OCI-LY7 (cell line): ENCODE results near the gene SRC. TPM values are rescaled to one million over a fixed set of nuclear protein-coding genes. Genes with fewer than 3 reads are reported as not detected.

ENCODE experiments used
- BruUV-seq: library from RNA; stranded (reverse); fragments of 400-500 nt; replicated peaks from 2 replicates; lab custom pipeline; 2021; lab: Mats Ljungman, UMichigan
- CTCF ChIA-PET: fragments of 300-600 bp; sonication (Branson Sonifier 250); formaldehyde crosslinking; loops from one replicate; lab custom pipeline; 2022; ENCODE audit warnings: antibody characterized with exemption; ENCODE audit not compliant: unreplicated experiment; lab: Charles Lee
- POLR2A ChIA-PET: fragments of 300-600 bp; sonication (Branson Sonifier 250); formaldehyde crosslinking; loops from one replicate; lab custom pipeline; 2022; ENCODE audit warnings: antibody characterized with exemption; lab: Charles Lee
- DNase-seq: peaks from one replicate; pipeline ENCODE4 v3.0.0-alpha.2; 2015; ENCODE audit warnings: low spot score
- H2AFZ ChIP-seq: fragments of 200-600 bp; sonication (generic), shearing (Covaris generic); 2 replicates; pipeline ENCODE4 v1.6.1; 2014; ENCODE audit warnings: mild to moderate bottlenecking, antibody characterized with exemption, low read length, moderate library complexity
- H3K27ac ChIP-seq: fragments of 200-600 bp; sonication (generic); 2 replicates; pipeline ENCODE4 v1.5.1; 2014; ENCODE audit warnings: mixed run types, low read depth, mild to moderate bottlenecking, moderate library complexity, low read length, inconsistent platforms; ENCODE audit not compliant: poor library complexity, severe bottlenecking
- H3K36me3 ChIP-seq: fragments of 200-600 bp; sonication (generic); 2 replicates; pipeline ENCODE4 v1.6.1; 2014; ENCODE audit warnings: mild to moderate bottlenecking, antibody characterized with exemption, low read length, moderate library complexity, mixed read lengths; ENCODE audit not compliant: insufficient read depth
- H3K4me1 ChIP-seq: fragments of 200-600 bp; sonication (generic); 2 replicates; pipeline ENCODE4 v1.5.1; 2014; ENCODE audit warnings: mild to moderate bottlenecking, low read length; ENCODE audit not compliant: insufficient read depth, poor library complexity, severe bottlenecking
- H3K4me2 ChIP-seq: fragments of 200-600 bp; sonication (generic); 2 replicates; pipeline ENCODE4 v1.6.1; 2014; ENCODE audit warnings: mild to moderate bottlenecking, low read length
- H3K4me3 ChIP-seq: fragments of 200-600 bp; sonication (generic); 2 replicates; pipeline ENCODE4 v1.5.1; 2014; ENCODE audit warnings: mild to moderate bottlenecking, low read depth, low read length; ENCODE audit not compliant: poor library complexity, severe bottlenecking
- H3K79me2 ChIP-seq: fragments of 200-600 bp; sonication (generic); 2 replicates; pipeline ENCODE4 v1.6.1; 2016; ENCODE audit warnings: low read depth, mild to moderate bottlenecking, low read length, moderate library complexity, mixed read lengths; ENCODE audit not compliant: insufficient read depth
- H3K9me2 ChIP-seq: fragments of 200-600 bp; sonication (generic); 2 replicates; pipeline ENCODE4 v1.6.1; 2016; ENCODE audit warnings: mild to moderate bottlenecking, low read length, mixed read lengths; ENCODE audit not compliant: insufficient read depth
- H3K9me3 ChIP-seq: fragments of 200-600 bp; sonication (generic); 2 replicates; pipeline ENCODE4 v1.6.1; 2014; ENCODE audit warnings: mild to moderate bottlenecking, mixed run types, low read length, mixed read lengths
- H4K20me1 ChIP-seq: fragments of 200-600 bp; sonication (generic); 2 replicates; pipeline ENCODE4 v1.6.1; 2014; ENCODE audit warnings: mild to moderate bottlenecking, antibody characterized with exemption, low read length, moderate library complexity, mixed read lengths; ENCODE audit not compliant: insufficient read depth
- CTCF ChIP-seq: fragments of 200-600 bp; sonication (generic); conservative IDR thresholded peaks from 2 replicates; pipeline ENCODE4 v1.5.1; 2014; ENCODE audit warnings: mild to moderate bottlenecking, antibody characterized with exemption, low read length, moderate library complexity, mixed read lengths
- EZH2phosphoT487 ChIP-seq: fragments of 200-600 bp; sonication (generic); IDR thresholded peaks from 2 replicates; pipeline ENCODE4 v1.6.1; 2018; ENCODE audit warnings: low read depth, borderline replicate concordance, mild to moderate bottlenecking, mixed run types, antibody characterized with exemption, low read length, moderate library complexity, mixed read lengths
- intact Hi-C: fragments of 100-400 bp; cut with micrococcal nuclease; formaldehyde crosslinking; loops from one replicate; pipeline ENCODE4 v1.10.0; 2022; ENCODE audit not compliant: unreplicated experiment
- total RNA-seq, 2 experiments: library from RNA; depleted of rRNA in 1 of 2; stranded (reverse); fragments of >200 nt in 1 of 2; shearing (Covaris generic) in 1 of 2; gene quantifications; 2 replicates each; pipeline ENCODE4 v1.2.3, GENCODE V29; 2014 to 2022

Gene SRC
- total RNA-seq, 2 experiments from 2014 or later, result 0.72 to 3.7 TPM

- Histone ChIP-seq H4K20me1 (no peaks in the 10 kb centered on the region), H3K79me2 (no peaks in the 10 kb centered on the region), H3K4me1 (no peaks in the 10 kb centered on the region), H3K4me3 (no peak overlapping the region), H2AFZ (no peak overlapping the region), H3K4me2 (no peak overlapping the region), H3K27ac (no peak overlapping the region), H3K36me3 (no peaks in the 10 kb centered on the region), H3K9me2 (no peaks in the 10 kb centered on the region), H3K9me3 (no peaks in the 10 kb centered on the region)
- intact Hi-C loops, result no loop called here
- DNase-seq, result no peak
- TF ChIP-seq CTCF, result no peak
- TF ChIP-seq EZH2phosphoT487, result no peak
- ChIA-PET CTCF (no interaction called here), POLR2A (interaction anchor here (0.6 kb wide), 2 partner anchors 13 to 146 kb away, joined by 3 read pairs; no protein-coding TSS in a partner anchor)
- BruUV-seq, result no TSS peak
These were observed 79.2 kb downstream of the SRC start for GRCh38 chr20:37425103-37425625.

GRCh38 chr20:37426106-37426505 is 80.2 kb downstream of the SRC start:
- Histone ChIP-seq H3K4me2 (no peak overlapping the region), H2AFZ (no peak overlapping the region), H3K4me1 (no peaks in the 10 kb centered on the region), H3K9me2 (no peaks in the 10 kb centered on the region), H3K79me2 (no peaks in the 10 kb centered on the region), H3K36me3 (no peaks in the 10 kb centered on the region), H4K20me1 (no peaks in the 10 kb centered on the region), H3K9me3 (no peaks in the 10 kb centered on the region), H3K4me3 (no peak overlapping the region), H3K27ac (no peak overlapping the region)
- ChIA-PET CTCF (no interaction called here), POLR2A (no interaction called here)
- intact Hi-C loops, result no loop called here
- no peak for DNase-seq
- BruUV-seq, result no TSS peak
- TF ChIP-seq CTCF, result no peak
- TF ChIP-seq EZH2phosphoT487, result no peak

GRCh38 chr20:37426978-37427377 is 81.0 kb downstream of the SRC start:
- Histone ChIP-seq H3K79me2 (no peaks in the 10 kb centered on the region), H2AFZ (no peak overlapping the region), H3K4me2 (no peak overlapping the region), H3K9me3 (no peaks in the 10 kb centered on the region), H4K20me1 (no peaks in the 10 kb centered on the region), H3K4me1 (no peaks in the 10 kb centered on the region), H3K9me2 (no peaks in the 10 kb centered on the region), H3K27ac (no peak overlapping the region), H3K4me3 (no peak overlapping the region), H3K36me3 (no peaks in the 10 kb centered on the region)
- CTCF ChIA-PET, result no interaction called here
- BruUV-seq, result no TSS peak
- intact Hi-C loops, result no loop called here
- TF ChIP-seq CTCF (no peak), EZH2phosphoT487 (no peak)
- no peak for DNase-seq
- POLR2A ChIA-PET, result no interaction called here
